ENCODE results near the gene RASSF3.
A peak's percentile ranks its signal among the peaks of the same experiment; 100 is the strongest.
"Not testable (repeated sequence)": the region's sequence is repeated elsewhere in the genome, so short reads cannot be mapped to it uniquely, and the experiment has no call there.

RASSF3 gene

GRCh38 chr12:64603183-64603841, 7.0 kb upstream of the RASSF3 start:
- no peaks in the 10 kb centered on the region for H3K4me1 ChIP-seq (ENCODE audit: control insufficient read depth, insufficient read depth, low read length)
- peaks cover 5% of the 10 kb centered on the region for H3K27me3 ChIP-seq (ENCODE audit: control insufficient read depth, insufficient read depth, low read length)
- H3K9me3 ChIP-seq (replicated peaks; ENCODE audit: low read length) = no peaks in the 10 kb centered on the region
- H3K4me3 ChIP-seq (ENCODE audit: low read length) = no peak overlapping the region
- no peaks in the 10 kb centered on the region for H3K36me3 ChIP-seq (ENCODE audit: insufficient read depth, low read length)
- no peak overlapping the region for H3K9ac ChIP-seq (ENCODE audit: low read depth, low read length)
- H3K4me2 ChIP-seq (ENCODE audit: low read length) = no peak overlapping the region

- no peaks in the 10 kb centered on the region for H3K27me3 ChIP-seq (ENCODE audit: control insufficient read depth, insufficient read depth, low read length)
- H3K4me1 ChIP-seq (ENCODE audit: control insufficient read depth, insufficient read depth, low read length) = peaks cover 12% of the 10 kb centered on the region
- no peaks in the 10 kb centered on the region for H3K36me3 ChIP-seq (ENCODE audit: insufficient read depth, low read length)
- H3K4me2 ChIP-seq (ENCODE audit: low read length) = peak overlapping the region; percentile 83
- peak overlapping the region; percentile 88 for H3K9ac ChIP-seq (ENCODE audit: low read depth, low read length)
- H3K4me3 ChIP-seq (ENCODE audit: low read length) = peak overlapping the region; percentile 82
- H3K9me3 ChIP-seq (replicated peaks; ENCODE audit: low read length) = no peaks in the 10 kb centered on the region
These were observed 1.3 kb upstream of the RASSF3 start for GRCh38 chr12:64608901-64609535.

- Histone ChIP-seq H3K36me3 (ENCODE audit: insufficient read depth, low read length) (no peaks in the 10 kb centered on the region), H3K4me2 (ENCODE audit: low read length) (peak overlapping the region; percentile 83), H3K9me3 (replicated peaks; ENCODE audit: low read length) (no peaks in the 10 kb centered on the region), H3K27me3 (ENCODE audit: control insufficient read depth, insufficient read depth, low read length) (no peaks in the 10 kb centered on the region), H3K4me1 (ENCODE audit: control insufficient read depth, insufficient read depth, low read length) (peaks cover 12% of the 10 kb centered on the region), H3K4me3 (ENCODE audit: low read length) (peak overlapping the region; percentile 82), H3K9ac (ENCODE audit: low read depth, low read length) (peak overlapping the region; percentile 88)
These were observed 688 bp upstream of the RASSF3 start for GRCh38 chr12:64609536-64610078.

- Histone ChIP-seq H3K4me2 (ENCODE audit: low read length) (peak overlapping the region; percentile 83), H3K36me3 (ENCODE audit: insufficient read depth, low read length) (no peaks in the 10 kb centered on the region), H3K9ac (ENCODE audit: low read depth, low read length) (peak overlapping the region; percentile 88), H3K9me3 (replicated peaks; ENCODE audit: low read length) (no peaks in the 10 kb centered on the region), H3K27me3 (ENCODE audit: control insufficient read depth, insufficient read depth, low read length) (no peaks in the 10 kb centered on the region), H3K4me1 (ENCODE audit: control insufficient read depth, insufficient read depth, low read length) (peaks cover 12% of the 10 kb centered on the region), H3K4me3 (ENCODE audit: low read length) (peak overlapping the region; percentile 82)
These were observed 505 bp downstream of the RASSF3 start for GRCh38 chr12:64610660-64611340.

GRCh38 chr12:64611341-64612284, 1.3 kb downstream of the RASSF3 start:
- Histone ChIP-seq H3K36me3 (ENCODE audit: insufficient read depth, low read length) (no peaks in the 10 kb centered on the region), H3K4me1 (ENCODE audit: control insufficient read depth, insufficient read depth, low read length) (peaks cover 15% of the 10 kb centered on the region), H3K4me3 (ENCODE audit: low read length) (peak overlapping the region; percentile 82), H3K4me2 (ENCODE audit: low read length) (peak overlapping the region; percentile 83), H3K27me3 (ENCODE audit: control insufficient read depth, insufficient read depth, low read length) (no peaks in the 10 kb centered on the region), H3K9ac (ENCODE audit: low read depth, low read length) (peak overlapping the region; percentile 88), H3K9me3 (replicated peaks; ENCODE audit: low read length) (no peaks in the 10 kb centered on the region)

- peaks cover 15% of the 10 kb centered on the region for H3K4me1 ChIP-seq (ENCODE audit: control insufficient read depth, insufficient read depth, low read length)
- H3K4me2 ChIP-seq (ENCODE audit: low read length) = no peak overlapping the region
- H3K4me3 ChIP-seq (ENCODE audit: low read length) = no peak overlapping the region
- no peak overlapping the region for H3K9ac ChIP-seq (ENCODE audit: low read depth, low read length)
- no peaks in the 10 kb centered on the region for H3K9me3 ChIP-seq (replicated peaks; ENCODE audit: low read length)
- H3K36me3 ChIP-seq (ENCODE audit: insufficient read depth, low read length) = no peaks in the 10 kb centered on the region
- H3K27me3 ChIP-seq (ENCODE audit: control insufficient read depth, insufficient read depth, low read length) = no peaks in the 10 kb centered on the region
These were observed 2.5 kb downstream of the RASSF3 start for GRCh38 chr12:64612843-64613242.

GRCh38 chr12:64613775-64614398, 3.6 kb downstream of the RASSF3 start:
- H3K4me2 ChIP-seq (ENCODE audit: low read length); H3K27me3 ChIP-seq (ENCODE audit: control insufficient read depth, insufficient read depth, low read length); H3K36me3 ChIP-seq (ENCODE audit: insufficient read depth, low read length); H3K9ac ChIP-seq (ENCODE audit: low read depth, low read length); H3K9me3 ChIP-seq (replicated peaks; ENCODE audit: low read length); H3K4me3 ChIP-seq (ENCODE audit: low read length): not testable (repeated sequence)
- peaks cover 12% of the 10 kb centered on the region for H3K4me1 ChIP-seq (ENCODE audit: control insufficient read depth, insufficient read depth, low read length)

- Histone ChIP-seq H3K4me3 (ENCODE audit: low read length) (no peak overlapping the region), H3K36me3 (ENCODE audit: insufficient read depth, low read length) (no peaks in the 10 kb centered on the region), H3K9me3 (replicated peaks; ENCODE audit: low read length) (no peaks in the 10 kb centered on the region), H3K4me1 (ENCODE audit: control insufficient read depth, insufficient read depth, low read length) (peaks cover 4% of the 10 kb centered on the region), H3K27me3 (ENCODE audit: control insufficient read depth, insufficient read depth, low read length) (no peaks in the 10 kb centered on the region), H3K4me2 (ENCODE audit: low read length) (no peak overlapping the region), H3K9ac (ENCODE audit: low read depth, low read length) (no peak overlapping the region)
These were observed 5.9 kb downstream of the RASSF3 start for GRCh38 chr12:64616201-64616600.

- Histone ChIP-seq H3K4me2 (ENCODE audit: low read length) (peak overlapping the region; percentile 8), H3K4me1 (ENCODE audit: control insufficient read depth, insufficient read depth, low read length) (peaks cover 7% of the 10 kb centered on the region), H3K9ac (ENCODE audit: low read depth, low read length) (no peak overlapping the region), H3K9me3 (replicated peaks; ENCODE audit: low read length) (no peaks in the 10 kb centered on the region), H3K27me3 (ENCODE audit: control insufficient read depth, insufficient read depth, low read length) (no peaks in the 10 kb centered on the region), H3K4me3 (ENCODE audit: low read length) (no peak overlapping the region), H3K36me3 (ENCODE audit: insufficient read depth, low read length) (no peaks in the 10 kb centered on the region)
These were observed 8.8 kb downstream of the RASSF3 start for GRCh38 chr12:64618953-64619590.

- peaks cover 23% of the 10 kb centered on the region for H3K4me1 ChIP-seq (ENCODE audit: control insufficient read depth, insufficient read depth, low read length)
- H3K9ac ChIP-seq (ENCODE audit: low read depth, low read length) = no peak overlapping the region
- no peak overlapping the region for H3K4me3 ChIP-seq (ENCODE audit: low read length)
- no peak overlapping the region for H3K4me2 ChIP-seq (ENCODE audit: low read length)
- H3K9me3 ChIP-seq (replicated peaks; ENCODE audit: low read length) = no peaks in the 10 kb centered on the region
- no peaks in the 10 kb centered on the region for H3K36me3 ChIP-seq (ENCODE audit: insufficient read depth, low read length)
- no peaks in the 10 kb centered on the region for H3K27me3 ChIP-seq (ENCODE audit: control insufficient read depth, insufficient read depth, low read length)
These were observed 11.1 kb downstream of the RASSF3 start for GRCh38 chr12:64621257-64621942.
